Lung (tissue), 12 donors: Measurements from ENCODE around the gene TMEM108. TPM values are rescaled to one million over a fixed set of nuclear protein-coding genes. Genes with fewer than 3 reads are reported as not detected.
A peak's percentile ranks its signal among the peaks of the same experiment; 100 is the strongest.

ENCODE experiments used
- ATAC-seq: fragments of 200-7000 bp; cut with Tn5 transposase; one replicate; pipeline ENCODE4 v1.9.1; 2020; ENCODE audit warnings: moderate number of reproducible peaks; ENCODE audit not compliant: insufficient read depth, low FRiP score
- DNase-seq, 3 donors: peaks; one replicate each; pipeline ENCODE4 v3.0.0-alpha.2; 2013 to 2017
- H3K27ac ChIP-seq, 2 donors: one replicate each; pipeline ENCODE4 v1.5.1; 2013; ENCODE audit warnings: mild to moderate bottlenecking in 2 of 2, moderate library complexity in 2 of 2, control low read depth in 1 of 2, inconsistent platforms in 1 of 2, low read depth in 1 of 2, low read length in 1 of 2
- H3K27me3 ChIP-seq, 3 donors: one replicate each; pipeline ENCODE4 v1.5.1; 2013; ENCODE audit warnings: low read length in 2 of 3; ENCODE audit not compliant: control insufficient read depth in 3 of 3, insufficient read depth in 3 of 3
- H3K36me3 ChIP-seq, 4 donors: one replicate each; pipeline ENCODE4 v1.5.1; 2013; ENCODE audit warnings: low read length in 4 of 4, mild to moderate bottlenecking in 1 of 4, moderate library complexity in 1 of 4; ENCODE audit not compliant: control insufficient read depth in 4 of 4, insufficient read depth in 4 of 4
- H3K4me1 ChIP-seq, 5 donors: one replicate each; pipeline ENCODE4 v1.5.1; 2013; ENCODE audit warnings: low read length in 5 of 5, mild to moderate bottlenecking in 2 of 5, moderate library complexity in 1 of 5; ENCODE audit not compliant: control insufficient read depth in 5 of 5, insufficient read depth in 5 of 5
- H3K4me3 ChIP-seq: one replicate; pipeline ENCODE4 v1.5.1; 2013; ENCODE audit warnings: mild to moderate bottlenecking, control low read depth, moderate library complexity
- H3K9ac ChIP-seq, 2 donors: one replicate each; pipeline ENCODE4 v1.5.1; 2013; ENCODE audit warnings: low read length in 2 of 2, control low read depth in 1 of 2; ENCODE audit not compliant: insufficient read depth in 1 of 2
- H3K9me3 ChIP-seq, 4 donors: one replicate each; pipeline ENCODE4 v1.5.1; 2013; ENCODE audit warnings: low read length in 3 of 4, mild to moderate bottlenecking in 1 of 4, moderate library complexity in 1 of 4; ENCODE audit not compliant: control insufficient read depth in 4 of 4, insufficient read depth in 3 of 4
- WGBS, 2 donors: extraction: QIAGEN DNeasy Blood & Tissue Kit; methylation state at CpG; one replicate each; pipeline ENCODE4 v1.1.7; 2013; 5-methylcytosine and 5-hydroxymethylcytosine counted together
- polyA plus RNA-seq, 2 donors: library from polyadenylated mRNA; stranded (reverse); fragments of 200-250 nt; gene quantifications; one replicate each; pipeline ENCODE4 v1.2.1, GENCODE V29; 2013
- total RNA-seq, 2 donors: library from RNA; depleted of rRNA in 1 of 2; stranded (reverse); fragments of >200 nt in 1 of 2; gene quantifications; one replicate each; pipeline ENCODE4 v1.2.1, GENCODE V29; 2014 to 2021
- TF ChIP-seq, protein P1 (sequence below): IDR thresholded peaks from 2 replicates; pipeline ENCODE4 v1.5.1; 2012; ENCODE audit warnings: mild to moderate bottlenecking; ENCODE audit errors: control extremely low read depth, extremely low read depth
- donor health status: control.
- donor health status: control.
- donor health status: Bipolar disorder and iron deficiency.
- donor health status: healthy.
- donor health status: DM: yes; HTN: yes; CAD: no.

TMEM108 gene
- total and polyA plus RNA-seq, 4 donors = 3.0 to 16.9 (median 7.6) TPM

DNA sequence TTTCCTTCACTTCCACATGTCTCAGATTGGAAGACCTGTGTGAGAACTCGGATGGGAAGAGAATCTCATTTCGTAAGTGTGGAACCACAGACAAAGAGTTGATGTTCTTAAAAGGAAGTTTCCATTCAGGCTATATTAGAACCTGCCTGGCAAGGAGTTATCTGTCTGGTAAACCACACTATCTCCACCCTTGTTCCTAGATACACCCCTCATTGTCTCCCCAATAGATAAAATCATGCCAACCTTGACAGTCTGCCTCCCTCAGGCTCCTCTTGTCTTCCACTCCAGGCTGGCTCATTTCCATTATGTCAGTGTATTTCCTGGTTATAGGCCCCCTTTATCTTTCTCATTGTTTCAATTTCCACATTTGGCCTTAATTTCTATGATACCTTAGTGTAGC is 89.2 kb downstream of the TMEM108 start:
- no peaks in the 10 kb centered on the region for H3K27me3 ChIP-seq
- H3K9me3 ChIP-seq = peaks cover 0 to 2% (median 0%) of the 10 kb centered on the region in 4 donors
- no peaks in the 10 kb centered on the region for H3K36me3 ChIP-seq
- no peak for DNase-seq
- peaks cover 0 to 11% (median 0%) of the 10 kb centered on the region in 5 donors for H3K4me1 ChIP-seq
- no peak for ATAC-seq
- H3K4me3 ChIP-seq = no peak overlapping the region
- TF ChIP-seq, protein P1, sequence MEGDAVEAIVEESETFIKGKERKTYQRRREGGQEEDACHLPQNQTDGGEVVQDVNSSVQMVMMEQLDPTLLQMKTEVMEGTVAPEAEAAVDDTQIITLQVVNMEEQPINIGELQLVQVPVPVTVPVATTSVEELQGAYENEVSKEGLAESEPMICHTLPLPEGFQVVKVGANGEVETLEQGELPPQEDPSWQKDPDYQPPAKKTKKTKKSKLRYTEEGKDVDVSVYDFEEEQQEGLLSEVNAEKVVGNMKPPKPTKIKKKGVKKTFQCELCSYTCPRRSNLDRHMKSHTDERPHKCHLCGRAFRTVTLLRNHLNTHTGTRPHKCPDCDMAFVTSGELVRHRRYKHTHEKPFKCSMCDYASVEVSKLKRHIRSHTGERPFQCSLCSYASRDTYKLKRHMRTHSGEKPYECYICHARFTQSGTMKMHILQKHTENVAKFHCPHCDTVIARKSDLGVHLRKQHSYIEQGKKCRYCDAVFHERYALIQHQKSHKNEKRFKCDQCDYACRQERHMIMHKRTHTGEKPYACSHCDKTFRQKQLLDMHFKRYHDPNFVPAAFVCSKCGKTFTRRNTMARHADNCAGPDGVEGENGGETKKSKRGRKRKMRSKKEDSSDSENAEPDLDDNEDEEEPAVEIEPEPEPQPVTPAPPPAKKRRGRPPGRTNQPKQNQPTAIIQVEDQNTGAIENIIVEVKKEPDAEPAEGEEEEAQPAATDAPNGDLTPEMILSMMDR = no peak
- no peak overlapping the region for H3K27ac ChIP-seq
- no peak overlapping the region for H3K9ac ChIP-seq
- 62 to 72% methylated on average over 2 of the region's 2 CpGs for WGBS, 2 donors

DNA sequence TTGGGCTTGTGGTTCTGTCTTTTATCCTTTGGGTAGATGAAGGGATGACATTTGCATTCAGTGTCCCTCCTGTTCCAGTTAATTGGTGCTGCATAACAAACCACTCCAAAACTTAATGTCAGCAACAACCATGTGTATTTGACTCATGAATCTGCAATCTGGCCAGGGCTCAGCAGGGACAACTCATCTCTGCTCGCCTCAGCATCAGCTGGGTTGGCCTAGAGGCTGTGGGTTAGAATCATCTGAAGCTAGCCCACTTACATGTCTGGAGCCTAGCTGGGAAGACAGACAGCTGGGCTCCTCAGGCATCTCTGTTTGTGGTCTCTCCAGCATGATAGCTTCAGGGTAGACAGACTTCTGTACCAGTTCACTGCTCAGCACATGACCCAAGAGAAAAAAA is 92.0 kb downstream of the TMEM108 start:
- Histone ChIP-seq H3K36me3 (peaks cover 0 to 2% (median 0%) of the 10 kb centered on the region in 4 donors), H3K4me3 (no peak overlapping the region), H3K27me3 (no peaks in the 10 kb centered on the region), H3K9me3 (no peaks in the 10 kb centered on the region), H3K4me1 (no peaks in the 10 kb centered on the region), H3K27ac (no peak overlapping the region), H3K9ac (no peak overlapping the region)
- DNase-seq (no peak), ATAC-seq (peak; percentile 58)
- 79 to 85% methylated on average over 1 of the region's 1 CpG for WGBS, 2 donors
- TF ChIP-seq, protein P1 = no peak

DNA sequence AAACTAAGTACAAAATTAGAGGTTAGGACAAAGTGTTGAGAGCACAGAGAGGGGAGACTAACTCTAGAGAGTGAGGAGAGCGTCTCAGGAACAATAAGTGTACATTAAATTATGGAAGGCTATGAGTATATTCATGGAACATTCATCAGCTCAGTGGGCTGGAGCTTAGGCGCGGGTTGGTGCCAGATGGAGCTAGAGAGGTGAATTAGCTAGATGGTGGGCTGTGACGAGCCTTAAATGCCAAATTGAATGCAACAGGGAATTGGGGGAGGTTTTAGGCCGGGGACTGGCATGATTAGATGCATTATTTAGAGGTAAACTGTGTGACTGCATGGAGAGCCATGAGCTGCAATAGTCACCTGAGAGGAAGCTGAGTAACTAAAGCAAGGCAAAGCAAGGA is 97.1 kb downstream of the TMEM108 start:
- TF ChIP-seq, protein P1 = no peak
- DNase-seq = no peak
- WGBS, 2 donors = 92 to 97% methylated on average over 5 of the region's 5 CpGs
- ATAC-seq = no peak
- no peak overlapping the region for H3K4me3 ChIP-seq
- H3K9me3 ChIP-seq = no peaks in the 10 kb centered on the region
- H3K27ac ChIP-seq = no peak overlapping the region
- H3K4me1 ChIP-seq = peaks cover 0 to 3% (median 0%) of the 10 kb centered on the region in 5 donors
- H3K27me3 ChIP-seq = no peaks in the 10 kb centered on the region
- no peak overlapping the region for H3K9ac ChIP-seq
- H3K36me3 ChIP-seq = peaks cover 0 to 2% (median 0%) of the 10 kb centered on the region in 4 donors
